IMR-90 (cell line): ENCODE results near the gene CCDC88B. TPM values are rescaled to one million over a fixed set of nuclear protein-coding genes. Genes with fewer than 3 reads are reported as not detected.
A peak's percentile ranks its signal among the peaks of the same experiment; 100 is the strongest.

Experiments
- ATAC-seq: fragments of 200-7000 bp; cut with Tn5 transposase; 2 replicates; pipeline ENCODE4 v1.9.1; 2020; ENCODE audit warnings: low read depth, mild to moderate bottlenecking, moderate library complexity
- BruUV-seq: library from RNA; stranded (reverse); fragments of 400-500 nt; replicated peaks from 2 replicates; lab custom pipeline; 2021; lab: Mats Ljungman, UMichigan
- CTCF ChIA-PET: fragments of 300-600 bp; formaldehyde crosslinking; extraction: SDS; loops from one replicate; lab custom pipeline; 2021; ENCODE audit warnings: antibody characterized with exemption; lab: Yijun Ruan, JAX
- POLR2A ChIA-PET: fragments of 300-600 bp; sonication (Branson Sonifier 250); formaldehyde crosslinking; loops from one replicate; lab custom pipeline; 2022; ENCODE audit warnings: antibody characterized with exemption; ENCODE audit not compliant: unreplicated experiment; lab: Charles Lee
- DNase-seq: peaks from one replicate; pipeline ENCODE4 v3.0.0; 2013
- H2AFZ ChIP-seq: replicated peaks from 2 replicates; pipeline ENCODE3; 2013; ENCODE audit warnings: low read length, mild to moderate bottlenecking; ENCODE audit not compliant: poor library complexity
- H2AK5ac ChIP-seq: 2 replicates; pipeline ENCODE4 v1.6.1; 2013; ENCODE audit warnings: low read depth, low read length, inconsistent platforms
- H2AK9ac ChIP-seq: replicated peaks from 2 replicates; pipeline ENCODE3; 2013; ENCODE audit warnings: mild to moderate bottlenecking, low read depth, low read length, moderate library complexity; ENCODE audit not compliant: poor library complexity
- H2BK120ac ChIP-seq: 2 replicates; pipeline ENCODE4 v1.6.1; 2013; ENCODE audit warnings: low read depth, low read length, inconsistent platforms
- H2BK15ac ChIP-seq: 3 replicates; pipeline ENCODE4 v1.6.1; 2013; ENCODE audit warnings: low read depth, low read length, inconsistent platforms
- H2BK20ac ChIP-seq: 2 replicates; pipeline ENCODE4 v1.6.1; 2013; ENCODE audit warnings: low read depth, mild to moderate bottlenecking, inconsistent platforms, low read length, moderate library complexity
- H2BK5ac ChIP-seq: 2 replicates; pipeline ENCODE4 v1.6.1; 2013; ENCODE audit warnings: mild to moderate bottlenecking, low read depth, low read length, inconsistent platforms; ENCODE audit not compliant: poor library complexity, severe bottlenecking
- H3K14ac ChIP-seq: replicated peaks from 2 replicates; pipeline ENCODE4 v1.6.1; 2013; ENCODE audit warnings: low read depth, low read length, inconsistent platforms
- H3K18ac ChIP-seq: 2 replicates; pipeline ENCODE4 v1.6.1; 2013; ENCODE audit warnings: low read depth, low read length, control low read depth
- H3K23ac ChIP-seq: 2 replicates; pipeline ENCODE4 v1.6.1; 2013; ENCODE audit warnings: low read depth, low read length, inconsistent platforms
- H3K27ac ChIP-seq: 2 replicates; pipeline ENCODE4 v1.5.1; 2013; ENCODE audit warnings: mild to moderate bottlenecking, control low read depth, low read length; ENCODE audit not compliant: insufficient read depth
- H3K27me3 ChIP-seq: 2 replicates; pipeline ENCODE4 v1.6.1; 2013; ENCODE audit warnings: low read length; ENCODE audit not compliant: control insufficient read depth, insufficient read depth
- H3K36me3 ChIP-seq: 2 replicates; pipeline ENCODE4 v1.6.1; 2013; ENCODE audit warnings: low read length, mixed read lengths; ENCODE audit not compliant: control insufficient read depth, insufficient read depth
- H3K4ac ChIP-seq: 2 replicates; pipeline ENCODE4 v1.6.1; 2013; ENCODE audit warnings: low read depth, low read length, inconsistent platforms
- H3K4me1 ChIP-seq: 2 replicates; pipeline ENCODE4 v1.6.1; 2013; ENCODE audit warnings: low read length, mixed read lengths; ENCODE audit not compliant: control insufficient read depth, insufficient read depth
- H3K4me2 ChIP-seq: 2 replicates; pipeline ENCODE4 v1.6.1; 2013; ENCODE audit warnings: low read depth, mild to moderate bottlenecking, control low read depth, low read length, moderate library complexity
- H3K4me3 ChIP-seq: 2 replicates; pipeline ENCODE4 v1.5.1; 2013; ENCODE audit warnings: low read depth, mild to moderate bottlenecking, control low read depth, low read length, moderate library complexity; ENCODE audit not compliant: insufficient read depth
- H3K56ac ChIP-seq: 2 replicates; pipeline ENCODE4 v1.6.1; 2013; ENCODE audit warnings: low read length, inconsistent platforms; ENCODE audit not compliant: insufficient read depth; ENCODE audit errors: extremely low read depth
- H3K79me1 ChIP-seq, 2 experiments: 2 replicates each; pipeline ENCODE4 v1.6.1; 2013; ENCODE audit warnings: low read length in 2 of 2, inconsistent platforms in 1 of 2, low read depth in 1 of 2
- H3K9ac ChIP-seq: 2 replicates; pipeline ENCODE4 v1.6.1; 2013; ENCODE audit warnings: low read depth, low read length, control low read depth
- H3K9me1 ChIP-seq: 2 replicates; pipeline ENCODE4 v1.6.1; 2013; ENCODE audit warnings: low read length, inconsistent platforms; ENCODE audit not compliant: insufficient read depth
- H3K9me3 ChIP-seq: 2 replicates; pipeline ENCODE4 v1.6.1; 2013; ENCODE audit warnings: low read length; ENCODE audit not compliant: control insufficient read depth, insufficient read depth
- H4K20me1 ChIP-seq: 2 replicates; pipeline ENCODE4 v1.6.1; 2013; ENCODE audit warnings: low read length, inconsistent platforms; ENCODE audit not compliant: insufficient read depth
- H4K5ac ChIP-seq: 2 replicates; pipeline ENCODE4 v1.6.1; 2013; ENCODE audit warnings: mild to moderate bottlenecking, low read depth, low read length, control low read depth
- H4K8ac ChIP-seq, 2 experiments: 2 replicates each; pipeline ENCODE4 v1.6.1; 2013; ENCODE audit warnings: low read depth in 2 of 2, low read length in 2 of 2, control low read depth in 1 of 2, inconsistent platforms in 1 of 2
- H4K91ac ChIP-seq: 2 replicates; pipeline ENCODE4 v1.6.1; 2013; ENCODE audit warnings: low read depth, low read length, inconsistent platforms; ENCODE audit not compliant: insufficient read depth
- BHLHE40 ChIP-seq: fragments of 150-350 bp; IDR thresholded peaks from 2 replicates; pipeline ENCODE4 v1.6.1; 2016; ENCODE audit warnings: mild to moderate bottlenecking, low read depth, low read length
- CHD1 ChIP-seq: IDR thresholded peaks from 2 replicates; pipeline ENCODE4 v1.6.1; 2012; ENCODE audit warnings: low read depth, low read length, improper control_type of control experiment
- CTCF ChIP-seq: conservative IDR thresholded peaks from 2 replicates; pipeline ENCODE4 v1.5.1; 2012; ENCODE audit warnings: mild to moderate bottlenecking, low read depth, low read length, improper control_type of control experiment
- ELK1 ChIP-seq: fragments of 150-350 bp; IDR thresholded peaks from 2 replicates; pipeline ENCODE4 v1.6.1; 2016; ENCODE audit warnings: low read depth, mild to moderate bottlenecking, low read length, moderate library complexity, borderline replicate concordance
- POLR2A ChIP-seq: IDR thresholded peaks from 2 replicates; pipeline ENCODE4 v1.6.1; 2012; ENCODE audit warnings: mild to moderate bottlenecking, low read depth, low read length
- RFX5 ChIP-seq: IDR thresholded peaks from 2 replicates; pipeline ENCODE4 v1.8.0; 2012; ENCODE audit warnings: low read depth, mild to moderate bottlenecking, low read length, moderate library complexity
- WGBS, 2 experiments: methylation state at CpG; one replicate each; pipeline versions ENCODE4 v1.1.5 to v1.1.7; 2013; ENCODE audit warnings: missing lambda C conversion rate in 2 of 2; ENCODE audit not compliant: insufficient read length in 1 of 2; ENCODE audit errors: extremely low coverage in 2 of 2; 5-methylcytosine and 5-hydroxymethylcytosine counted together
- dilution Hi-C: fragments of 300-500 bp; cut with HindIII; formaldehyde crosslinking; loops from one replicate; pipeline ENCODE4 v1.14.3; 2018; ENCODE audit warnings: low sequenced_read_pairs; ENCODE audit not compliant: unreplicated experiment
- in situ Hi-C: fragments of 300-500 bp; cut with MboI; formaldehyde crosslinking; loops from 3 replicates; pipeline ENCODE4 v1.14.3; 2019; ENCODE audit warnings: low sequenced_read_pairs, inconsistent platforms, mixed read lengths
- intact Hi-C: fragments of 100-400 bp; cut with micrococcal nuclease; formaldehyde crosslinking; loops from 2 replicates; pipeline ENCODE4 v1.10.0; 2022
- polyA plus RNA-seq, 3 experiments: library from polyadenylated mRNA; depleted of rRNA; stranded (reverse); fragments of >200 nt; gene quantifications; 2 replicates each; pipeline ENCODE4 v1.2.3, GENCODE V29; 2012; ENCODE audit warnings: low replicate concordance in 1 of 3
- total RNA-seq: library from RNA; depleted of rRNA; stranded (reverse); fragments of >200 nt; gene quantifications from 2 replicates; pipeline ENCODE4 v1.2.3, GENCODE V29; 2012

The CCDC88B gene
- total and polyA plus RNA-seq, 2 of the 4 experiments (the other 2 are of a cell fraction) = 1.3 to 2.5 TPM

- H3K27me3 ChIP-seq = peaks cover 32% of the 10 kb centered on the region; the same call in 1 of the 2 replicates
- no peaks in the 10 kb centered on the region for H4K20me1 ChIP-seq
- no peaks in the 10 kb centered on the region for H3K9me3 ChIP-seq
- no peaks in the 10 kb centered on the region for H3K36me3 ChIP-seq
- DNase-seq = no peak
- in situ Hi-C loops = no loop called here
- dilution Hi-C loops = no loop called here
- no peak overlapping the region for H2BK120ac ChIP-seq
- H3K79me1 ChIP-seq = no peaks in the 10 kb centered on the region
- H4K5ac ChIP-seq = no peak overlapping the region
- ATAC-seq = peak; percentile 79
- no peak overlapping the region for H2BK15ac ChIP-seq
- no peak overlapping the region for H4K91ac ChIP-seq
- H2BK20ac ChIP-seq = no peak overlapping the region
- H4K8ac ChIP-seq = no peak overlapping the region
- 0% methylated on average over 2 of the region's 15 CpGs; no CpG with 5 or more reads in 1 of the 2 experiments for WGBS, 2 experiments
- no peak overlapping the region for H3K27ac ChIP-seq
- 0 out of 2 replicates have a peak, but pooled peaks cover 4% of the 10 kb centered on the region for H3K9me1 ChIP-seq
- H3K9ac ChIP-seq = no peak overlapping the region
- H3K4me2 ChIP-seq = peak overlapping the region; percentile 33; the same call in 1 of the 2 replicates
- H3K56ac ChIP-seq = no peak overlapping the region
- no TSS peak for BruUV-seq
- TF ChIP-seq POLR2A (no peak), CHD1 (no peak), ELK1 (no peak), BHLHE40 (no peak), CTCF (no peak), RFX5 (no peak)
- ChIA-PET POLR2A (no interaction called here), CTCF (interaction anchor here (0.6 kb wide), 1 partner anchor 11 kb away, joined by 5 read pairs; no protein-coding TSS in a partner anchor)
- H2AFZ ChIP-seq = peak overlapping the region; percentile 71
- intact Hi-C loops = no loop called here
- H3K4me1 ChIP-seq = peaks cover 3% of the 10 kb centered on the region; the same call in 1 of the 2 replicates
- no peak overlapping the region for H3K4ac ChIP-seq
- H2AK9ac ChIP-seq = no peak overlapping the region
- H2BK5ac ChIP-seq = no peak overlapping the region
- no peak overlapping the region for H3K4me3 ChIP-seq
- no peak overlapping the region for H3K14ac ChIP-seq
- no peak overlapping the region for H2AK5ac ChIP-seq
- H3K18ac ChIP-seq = no peak overlapping the region
- H3K23ac ChIP-seq = no peak overlapping the region
These were observed 56.1 kb downstream of the CCDC88B start for GRCh38 chr11:64396079-64396591.
